H9 (cell line): ENCODE data around the gene TET3. TPM values are rescaled to one million over a fixed set of nuclear protein-coding genes. Genes with fewer than 3 reads are reported as not detected.
A peak's percentile ranks its signal among the peaks of the same experiment; 100 is the strongest.

Experiments used
- DNase-seq: peaks from one replicate; pipeline ENCODE4 v3.0.0-alpha.2; 2017
- H2AFZ ChIP-seq: one replicate; pipeline ENCODE4 v1.6.1; 2013; ENCODE audit warnings: mild to moderate bottlenecking, low read length, control low read depth, moderate library complexity
- H2AK5ac ChIP-seq: 2 replicates; pipeline ENCODE4 v1.6.1; 2013; ENCODE audit warnings: low read length, control low read depth, mixed read lengths; ENCODE audit not compliant: insufficient read length
- H2BK120ac ChIP-seq: one replicate; pipeline ENCODE4 v1.6.1; 2013; ENCODE audit warnings: low read depth, mild to moderate bottlenecking, low read length, control low read depth, inconsistent platforms; ENCODE audit not compliant: poor library complexity, severe bottlenecking
- H2BK12ac ChIP-seq: 2 replicates; pipeline ENCODE4 v1.6.1; 2013; ENCODE audit warnings: low read length, control low read depth, mixed read lengths, low read depth; ENCODE audit not compliant: insufficient read length
- H2BK15ac ChIP-seq: 2 replicates; pipeline ENCODE4 v1.6.1; 2013; ENCODE audit warnings: low read depth, low read length, control low read depth
- H2BK20ac ChIP-seq: one replicate; pipeline ENCODE4 v1.6.1; 2013; ENCODE audit warnings: low read depth, mild to moderate bottlenecking, low read length, control low read depth, inconsistent platforms; ENCODE audit not compliant: poor library complexity, severe bottlenecking
- H2BK5ac ChIP-seq: 2 replicates; pipeline ENCODE4 v1.6.1; 2013; ENCODE audit warnings: low read length, control low read depth, mixed read lengths; ENCODE audit not compliant: insufficient read length
- H3K14ac ChIP-seq: 2 replicates; pipeline ENCODE4 v1.6.1; 2013; ENCODE audit warnings: low read length, control low read depth; ENCODE audit not compliant: insufficient read depth
- H3K18ac ChIP-seq: 2 replicates; pipeline ENCODE4 v1.6.1; 2013; ENCODE audit warnings: low read depth, mild to moderate bottlenecking, mixed read lengths, low read length, control low read depth; ENCODE audit not compliant: insufficient read length
- H3K23ac ChIP-seq: 2 replicates; pipeline ENCODE4 v1.6.1; 2013; ENCODE audit warnings: low read length, control low read depth, mixed read lengths, low read depth; ENCODE audit not compliant: insufficient read length
- H3K23me2 ChIP-seq: 2 replicates; pipeline ENCODE4 v1.6.1; 2013; ENCODE audit warnings: low read depth, mild to moderate bottlenecking, mixed read lengths, low read length, control low read depth; ENCODE audit not compliant: insufficient read length, poor library complexity, severe bottlenecking
- H3K27ac ChIP-seq: 2 replicates; pipeline ENCODE4 v1.5.1; 2013; ENCODE audit warnings: low read length, control low read depth, mixed read lengths, low read depth; ENCODE audit not compliant: insufficient read length
- H3K27me3 ChIP-seq: 2 replicates; pipeline ENCODE4 v1.6.1; 2013; ENCODE audit warnings: low read length, control low read depth, inconsistent platforms; ENCODE audit not compliant: insufficient read depth
- H3K4ac ChIP-seq: 2 replicates; pipeline ENCODE4 v1.6.1; 2013; ENCODE audit warnings: low read depth, mild to moderate bottlenecking, control low read depth, inconsistent platforms, low read length, moderate library complexity
- H3K4me1 ChIP-seq: 2 replicates; pipeline ENCODE4 v1.6.1; 2013; ENCODE audit warnings: low read length, control low read depth, inconsistent platforms; ENCODE audit not compliant: insufficient read depth
- H3K4me2 ChIP-seq: 2 replicates; pipeline ENCODE4 v1.6.1; 2013; ENCODE audit warnings: low read length, control low read depth, mixed read lengths; ENCODE audit not compliant: insufficient read length, insufficient read depth
- H3K56ac ChIP-seq: 2 replicates; pipeline ENCODE4 v1.6.1; 2013; ENCODE audit warnings: low read depth, mild to moderate bottlenecking, mixed read lengths, low read length, control low read depth; ENCODE audit not compliant: insufficient read length
- H3K79me1 ChIP-seq: 2 replicates; pipeline ENCODE4 v1.6.1; 2013; ENCODE audit warnings: low read depth, mild to moderate bottlenecking, moderate library complexity, low read length, control low read depth, inconsistent platforms; ENCODE audit not compliant: insufficient read depth, poor library complexity, severe bottlenecking
- H3K79me2 ChIP-seq: 2 replicates; pipeline ENCODE4 v1.6.1; 2013; ENCODE audit warnings: low read length, control low read depth, inconsistent platforms; ENCODE audit not compliant: insufficient read depth
- H3K9ac ChIP-seq: 2 replicates; pipeline ENCODE4 v1.6.1; 2013; ENCODE audit warnings: low read length, control low read depth, mixed read lengths; ENCODE audit not compliant: insufficient read length; ENCODE audit errors: extremely low read depth
- H3K9me3 ChIP-seq: one replicate; pipeline ENCODE4 v1.6.1; 2013; ENCODE audit warnings: low read depth, low read length, inconsistent platforms; ENCODE audit not compliant: control insufficient read depth
- H3T11ph ChIP-seq: one replicate; pipeline ENCODE4 v1.6.1; 2013; ENCODE audit warnings: mild to moderate bottlenecking, low read length, control low read depth, inconsistent platforms
- H4K20me1 ChIP-seq: one replicate; pipeline ENCODE4 v1.6.1; 2013; ENCODE audit not compliant: control insufficient read depth, insufficient read length, insufficient read depth
- H4K5ac ChIP-seq: 2 replicates; pipeline ENCODE4 v1.6.1; 2013; ENCODE audit warnings: low read depth, mild to moderate bottlenecking, mixed read lengths, low read length, control low read depth; ENCODE audit not compliant: insufficient read length
- H4K8ac ChIP-seq: replicated peaks from 2 replicates; pipeline ENCODE4 v1.6.1; 2013; ENCODE audit warnings: low read length, control low read depth, mixed read lengths, low read depth; ENCODE audit not compliant: insufficient read length
- H4K91ac ChIP-seq: 2 replicates; pipeline ENCODE4 v1.6.1; 2013; ENCODE audit warnings: low read depth, mild to moderate bottlenecking, moderate library complexity, mixed read lengths, low read length, control low read depth; ENCODE audit not compliant: insufficient read length
- H3K27ac Mint-ChIP-seq, 3 experiments: 2 replicates in 2 of 3; 3 replicates in 1 of 3; pipeline ENCODE4 v1.8.0; 2020 to 2021; ENCODE audit warnings: mixed read lengths in 3 of 3, mild to moderate bottlenecking in 1 of 3, moderate library complexity in 1 of 3
- H3K27me3 Mint-ChIP-seq: 2 replicates; pipeline ENCODE4 v1.8.0; 2021; ENCODE audit warnings: low read depth, mild to moderate bottlenecking, moderate library complexity, mixed read lengths
- H3K36me3 Mint-ChIP-seq, 3 experiments: 2 replicates in 2 of 3; 3 replicates in 1 of 3; pipeline ENCODE4 v1.8.0; 2020 to 2021; ENCODE audit warnings: low read depth in 3 of 3, mixed read lengths in 3 of 3; ENCODE audit not compliant: insufficient read depth in 1 of 3
- H3K4me1 Mint-ChIP-seq, 2 experiments: 2 replicates each; pipeline ENCODE4 v1.8.0; 2020; ENCODE audit warnings: mixed read lengths in 2 of 2
- H3K4me3 Mint-ChIP-seq, 2 experiments: 2 replicates in 1 of 2; 3 replicates in 1 of 2; pipeline ENCODE4 v1.8.0; 2020 to 2021; ENCODE audit warnings: mild to moderate bottlenecking in 2 of 2, mixed read lengths in 2 of 2, moderate library complexity in 1 of 2
- H3K9me3 Mint-ChIP-seq, 2 experiments: 2 replicates in 1 of 2; 3 replicates in 1 of 2; pipeline ENCODE4 v1.8.0; 2020; ENCODE audit warnings: mild to moderate bottlenecking in 2 of 2, mixed read lengths in 2 of 2, moderate library complexity in 1 of 2
- CTCF ChIP-seq: fragments of 200-600 bp; sonication (generic); conservative IDR thresholded peaks from 3 replicates; pipeline ENCODE4 v1.8.0; 2021; ENCODE audit warnings: antibody characterized with exemption, mild to moderate bottlenecking
- WGBS: extraction: QIAGEN DNeasy Blood & Tissue Kit; methylation state at CpG from one replicate; pipeline ENCODE4 v1.1.7; 2013; ENCODE audit warnings: missing lambda C conversion rate, low lambda C conversion rate, mixed read lengths; ENCODE audit not compliant: insufficient read length; ENCODE audit errors: extremely low coverage; 5-methylcytosine and 5-hydroxymethylcytosine counted together
- total RNA-seq: library from RNA; stranded (reverse); gene quantifications from 2 replicates; pipeline ENCODE4 v1.2.1, GENCODE V29; 2021

TET3 gene
- total RNA-seq, 1 experiment from 2014 or later = 24.7 TPM

- Histone ChIP-seq H2BK15ac (no peak overlapping the region), H3K27ac (no peak overlapping the region), H3K9ac (no peak overlapping the region), H3K23ac (no peak overlapping the region), H3K27me3 (no peaks in the 10 kb centered on the region; the same call in 1 of the 2 replicates), H2BK20ac (no peak overlapping the region), H4K5ac (no peak overlapping the region), H3K4me1 (peaks cover 4% of the 10 kb centered on the region; the same call in 1 of the 2 replicates), H3K56ac (no peak overlapping the region), H3K9me3 (no peaks in the 10 kb centered on the region), H2BK12ac (no peak overlapping the region), H4K20me1 (no peaks in the 10 kb centered on the region), H3T11ph (no peak overlapping the region), H2AK5ac (no peak overlapping the region), H3K4ac (no peak overlapping the region), H3K23me2 (no peaks in the 10 kb centered on the region), H4K8ac (no peak overlapping the region), H3K14ac (peak overlapping the region; percentile 49; the same call in 1 of the 2 replicates), H2BK5ac (no peak overlapping the region), H3K4me2 (peak overlapping the region; percentile 42), H4K91ac (no peak overlapping the region), H3K79me2 (peaks cover 5% of the 10 kb centered on the region; the same call in 1 of the 2 replicates), H3K18ac (no peak overlapping the region), H2AFZ (no peak overlapping the region), H3K79me1 (no peaks in the 10 kb centered on the region), H2BK120ac (no peak overlapping the region)
- peaks cover 79 to 81% of the 10 kb centered on the region in 2 experiments for H3K4me1 Mint-ChIP-seq
- peak overlapping the region; percentile 91 to 97 (median 93) for H3K27ac Mint-ChIP-seq
- peak overlapping the region; percentile 84 to 95 for H3K4me3 Mint-ChIP-seq
- no peaks in the 10 kb centered on the region; a peak in 1 of 5 replicates for H3K9me3 Mint-ChIP-seq
- no CpG with 5 or more reads among the region's 68 CpGs for WGBS
- H3K36me3 Mint-ChIP-seq = peaks cover 1 to 9% (median 7%) of the 10 kb centered on the region in 3 experiments; a peak in 5 of 7 replicates
- peaks cover 18% of the 10 kb centered on the region for H3K27me3 Mint-ChIP-seq
- DNase-seq = peak; percentile 86
- no peak for TF ChIP-seq CTCF
Observed at GRCh38 chr2:74002505-74003421, 18.1 kb downstream of the TET3 start.
